Measurements from ENCODE around the gene DYSF.

- TF ChIP-seq CTCF (IDR thresholded peaks at IDR 0.05 in 2 of 3, conservative IDR thresholded peaks at IDR 0.05 in 1 of 3; ENCODE audit: borderline replicate concordance in 1 of 3, insufficient read depth in 1 of 3, low read depth in 2 of 3, low read length in 2 of 3) = no peak
- no peak for TF ChIP-seq POLR2A (IDR thresholded peaks at IDR 0.05; ENCODE audit: borderline replicate concordance, extremely low read depth, insufficient read depth, insufficient read length)
- no peak for TF ChIP-seq FOSL1 (IDR thresholded peaks at IDR 0.05; ENCODE audit: low read depth)
- TF ChIP-seq EGR1 (IDR thresholded peaks at IDR 0.05; ENCODE audit: low read depth) = no peak
- no peak for TF ChIP-seq REST (IDR thresholded peaks at IDR 0.05; ENCODE audit: low read depth)
- no peak for TF ChIP-seq EZH2 (IDR thresholded peaks at IDR 0.05)
- no peak for TF ChIP-seq EZH2phosphoT487 (IDR thresholded peaks at IDR 0.05; ENCODE audit: borderline replicate concordance)
- TF ChIP-seq ZNF274 (IDR thresholded peaks at IDR 0.05; ENCODE audit: low read depth, low read length) = no peak
- TF ChIP-seq POLR2AphosphoS5 (IDR thresholded peaks at IDR 0.05; ENCODE audit: low read depth, low read length) = no peak
These were observed 234.1 kb downstream of the DYSF start for GRCh38 chr2:71687412-71687811.
